Liver (tissue), 9 donors: ENCODE measurements around the gene POU6F2. TPM values are rescaled to one million over a fixed set of nuclear protein-coding genes. Genes with fewer than 3 reads are reported as not detected.

ENCODE experiments used
- DNase-seq: peaks from one replicate; pipeline ENCODE4 v3.0.0-alpha.2; 2017; ENCODE audit warnings: low spot score
- H3K27ac ChIP-seq, 2 donors: one replicate each; pipeline ENCODE4 v1.7.0; 2013; ENCODE audit warnings: inconsistent platforms in 2 of 2, low read length in 2 of 2, control low read depth in 1 of 2, low read depth in 1 of 2, mild to moderate bottlenecking in 1 of 2
- H3K27me3 ChIP-seq, 4 donors: one replicate each; pipeline versions ENCODE4 v1.6.1 to v1.7.0; 2013; ENCODE audit warnings: low read length in 3 of 4, inconsistent platforms in 1 of 4, mild to moderate bottlenecking in 1 of 4, moderate library complexity in 1 of 4; ENCODE audit not compliant: control insufficient read depth in 4 of 4, insufficient read depth in 4 of 4
- H3K36me3 ChIP-seq, 4 donors: one replicate each; pipeline versions ENCODE4 v1.6.1 to v1.7.0; 2013; ENCODE audit warnings: low read length in 3 of 4, mild to moderate bottlenecking in 3 of 4, low read depth in 1 of 4, moderate library complexity in 1 of 4; ENCODE audit not compliant: control insufficient read depth in 4 of 4, insufficient read depth in 3 of 4
- H3K4me1 ChIP-seq, 4 donors: one replicate each; pipeline versions ENCODE4 v1.6.1 to v1.7.0; 2013; ENCODE audit warnings: low read length in 3 of 4, mild to moderate bottlenecking in 3 of 4, moderate library complexity in 1 of 4; ENCODE audit not compliant: control insufficient read depth in 4 of 4, insufficient read depth in 4 of 4
- H3K4me3 ChIP-seq, 3 donors: one replicate each; pipeline versions ENCODE4 v1.6.1 to v1.7.0; 2013; ENCODE audit warnings: low read length in 3 of 3, control low read depth in 1 of 3, low read depth in 1 of 3, mild to moderate bottlenecking in 1 of 3
- H3K9ac ChIP-seq, 2 donors: one replicate each; pipeline ENCODE4 v1.7.0; 2013; ENCODE audit warnings: low read length in 2 of 2, mild to moderate bottlenecking in 2 of 2, moderate library complexity in 2 of 2, control low read depth in 1 of 2, low read depth in 1 of 2
- H3K9me3 ChIP-seq, 4 donors: one replicate each; pipeline versions ENCODE4 v1.6.1 to v1.7.0; 2013; ENCODE audit warnings: low read length in 3 of 4; ENCODE audit not compliant: control insufficient read depth in 4 of 4
- ATF3 ChIP-seq: IDR thresholded peaks from 2 replicates; pipeline ENCODE4 v1.6.1; 2016; ENCODE audit warnings: antibody characterized with exemption
- EGR1 ChIP-seq, 2 donors: IDR thresholded peaks; 2 replicates each; pipeline ENCODE4 v1.6.1; 2016 to 2018; ENCODE audit warnings: antibody characterized with exemption in 2 of 2, low read depth in 2 of 2
- GABPA ChIP-seq, 2 donors: IDR thresholded peaks in 1 of 2; conservative IDR thresholded peaks in 1 of 2; 2 replicates each; pipeline ENCODE4 v1.6.1; 2016; ENCODE audit warnings: antibody characterized with exemption in 2 of 2, mild to moderate bottlenecking in 1 of 2, moderate library complexity in 1 of 2
- HNF4A ChIP-seq, 2 donors: conservative IDR thresholded peaks; 2 replicates each; pipeline ENCODE4 v1.6.1; 2016; ENCODE audit warnings: antibody characterized with exemption in 2 of 2, mild to moderate bottlenecking in 2 of 2
- MAX ChIP-seq: IDR thresholded peaks from 2 replicates; pipeline ENCODE4 v1.6.1; 2016; ENCODE audit warnings: antibody characterized with exemption
- NR2F2 ChIP-seq: IDR thresholded peaks from 2 replicates; pipeline ENCODE4 v1.6.1; 2016; ENCODE audit warnings: antibody characterized with exemption
- RAD21 ChIP-seq, 2 donors: IDR thresholded peaks; 2 replicates each; pipeline ENCODE4 v1.6.1; 2016; ENCODE audit warnings: antibody characterized with exemption in 2 of 2, mild to moderate bottlenecking in 2 of 2
- REST ChIP-seq: IDR thresholded peaks from 2 replicates; pipeline ENCODE4 v1.6.1; 2016; ENCODE audit warnings: antibody characterized with exemption, mild to moderate bottlenecking
- RXRA ChIP-seq, 2 donors: IDR thresholded peaks; 2 replicates each; pipeline ENCODE4 v1.6.1; 2017 to 2018; ENCODE audit warnings: antibody characterized with exemption in 2 of 2, mild to moderate bottlenecking in 1 of 2
- SP1 ChIP-seq: IDR thresholded peaks from 2 replicates; pipeline ENCODE4 v1.6.1; 2018; ENCODE audit warnings: antibody characterized with exemption, mild to moderate bottlenecking
- ZBTB33 ChIP-seq: IDR thresholded peaks from 2 replicates; pipeline ENCODE4 v1.6.1; 2016; ENCODE audit warnings: antibody characterized with exemption
- WGBS: extraction: QIAGEN DNeasy Blood & Tissue Kit; methylation state at CpG from one replicate; pipeline ENCODE4 v1.1.7; 2013; 5-methylcytosine and 5-hydroxymethylcytosine counted together
- polyA plus RNA-seq, 2 donors: library from polyadenylated mRNA; stranded (reverse) in 1 of 2; unstranded in 1 of 2; fragments of 200-250 nt in 1 of 2; fragments of >200 nt in 1 of 2; fragmentation: Nextera tagmentation in 1 of 2; extraction: Ambion mirVana in 1 of 2; gene quantifications; one replicate each; pipeline versions ENCODE4 v1.2.1 to v1.2.3, GENCODE V29; 2013 to 2015
- total RNA-seq, 2 donors: library from RNA; depleted of rRNA; stranded (reverse); fragments of >200 nt; gene quantifications; one replicate each; pipeline ENCODE4 v1.2.3, GENCODE V29; 2014
- donor health status: healthy.
- donor health status: healthy.
- donor health status: healthy.
- donor health status: healthy.
- donor health status: healthy.

POU6F2 gene
- total and polyA plus RNA-seq, 4 donors: under 0.01 to 0.24 (median 0.08) TPM; not detected in 1

GRCh38 chr7:39202041-39202440 is 224.3 kb downstream of the POU6F2 start:
- no peak for TF ChIP-seq MAX
- TF ChIP-seq GABPA (IDR thresholded peaks at IDR 0.05 in 1 of 2, conservative IDR thresholded peaks at IDR 0.05 in 1 of 2): no peak
- TF ChIP-seq SP1: no peak
- Histone ChIP-seq H3K4me3 (no peak overlapping the region), H3K9me3 (no peaks in the 10 kb centered on the region), H3K4me1 (no peaks in the 10 kb centered on the region), H3K9ac (no peak overlapping the region), H3K36me3 (no peaks in the 10 kb centered on the region), H3K27me3 (no peaks in the 10 kb centered on the region), H3K27ac (no peak overlapping the region)
- DNase-seq: no peak
- WGBS: 64% methylated on average over 1 of the region's 1 CpG

GRCh38 chr7:39210362-39210761 is 232.7 kb downstream of the POU6F2 start:
- H3K4me1 ChIP-seq: no peaks in the 10 kb centered on the region
- no peak for DNase-seq
- H3K27ac ChIP-seq: no peak overlapping the region
- no peaks in the 10 kb centered on the region for H3K27me3 ChIP-seq
- TF ChIP-seq ZBTB33 (no peak), HNF4A (conservative IDR thresholded peaks at IDR 0.05) (no peak), MAX (no peak), ATF3 (no peak), RXRA (IDR thresholded peaks at IDR 0.05) (no peak), NR2F2 (no peak), REST (no peak)
- no peaks in the 10 kb centered on the region for H3K9me3 ChIP-seq
- no peak overlapping the region for H3K9ac ChIP-seq
- 88% methylated on average over 6 of the region's 6 CpGs for WGBS
- no peaks in the 10 kb centered on the region for H3K36me3 ChIP-seq
- no peak overlapping the region for H3K4me3 ChIP-seq

GRCh38 chr7:39211581-39211980 is 233.9 kb downstream of the POU6F2 start:
- Histone ChIP-seq H3K4me3 (no peak overlapping the region), H3K27ac (no peak overlapping the region), H3K4me1 (no peaks in the 10 kb centered on the region), H3K36me3 (no peaks in the 10 kb centered on the region), H3K9me3 (no peaks in the 10 kb centered on the region), H3K9ac (no peak overlapping the region), H3K27me3 (no peaks in the 10 kb centered on the region)
- TF ChIP-seq RAD21 (IDR thresholded peaks at IDR 0.05) (no peak), EGR1 (IDR thresholded peaks at IDR 0.05; ENCODE audit: low read depth in 2 of 2) (no peak)
- WGBS: 65% methylated on average over 3 of the region's 3 CpGs
- DNase-seq: no peak
